HEK293 (cell line): ENCODE data around the gene AKIRIN2.

Experiments used
- CTCF ChIA-PET: fragments of 350-600 bp; formaldehyde crosslinking; extraction: SDS; loops from one replicate; lab custom pipeline; 2021; ENCODE audit warnings: antibody characterized with exemption; lab: Yijun Ruan, JAX
- POLR2A ChIA-PET: fragments of 300-600 bp; formaldehyde crosslinking; extraction: SDS; loops from one replicate; lab custom pipeline; 2020; ENCODE audit warnings: antibody characterized with exemption, inconsistent platforms; lab: Yijun Ruan, JAX
- H3K27ac ChIP-seq: fragments of 200-500 bp; sonication (Bioruptor generic); 2 replicates; pipeline ENCODE4 v1.5.1; 2014; ENCODE audit warnings: low read depth, low read length, control low read depth, inconsistent platforms; ENCODE audit errors: extremely low read depth
- H3K36me3 ChIP-seq, 2 experiments: fragments of 200-500 bp in 1 of 2; sonication (Bioruptor generic) in 1 of 2; 1 replicate in 1 of 2; 2 replicates in 1 of 2; pipeline ENCODE4 v1.5.1; 2014 to 2017; ENCODE audit warnings: inconsistent platforms in 2 of 2, low read length in 2 of 2; ENCODE audit not compliant: control insufficient read depth in 2 of 2, insufficient read depth in 1 of 2
- H3K4me1 ChIP-seq: fragments of 200-500 bp; sonication (Bioruptor generic); 2 replicates; pipeline ENCODE4 v1.5.1; 2014; ENCODE audit warnings: mild to moderate bottlenecking, low read length, inconsistent platforms; ENCODE audit not compliant: control insufficient read depth, insufficient read depth
- H3K4me3 ChIP-seq: 2 replicates; pipeline ENCODE4 v1.5.1; 2011; ENCODE audit warnings: low read depth, mild to moderate bottlenecking, control low read depth, low read length, moderate library complexity
- H3K9me3 ChIP-seq: fragments of 200-500 bp; sonication (Bioruptor generic); 2 replicates; pipeline ENCODE4 v1.5.1; 2014; ENCODE audit warnings: low read depth, low read length, inconsistent platforms; ENCODE audit not compliant: control insufficient read depth, insufficient read depth
- EGR2 ChIP-seq: fragments of 450-650 bp; formaldehyde crosslinking; IDR thresholded peaks from 2 replicates; pipeline ENCODE4 v1.5.1; 2016; ENCODE audit warnings: low read depth, missing biosample characterization, missing genetic modification characterization
- ELK4 ChIP-seq: IDR thresholded peaks from 2 replicates; pipeline ENCODE4 v1.6.1; 2011; ENCODE audit warnings: mild to moderate bottlenecking, low read depth, low read length, borderline replicate concordance
- GLIS1 ChIP-seq: fragments of 450-650 bp; formaldehyde crosslinking; IDR thresholded peaks from 2 replicates; pipeline ENCODE4 v1.5.1; 2016; ENCODE audit warnings: missing biosample characterization, missing genetic modification characterization
- KLF7 ChIP-seq: fragments of 450-650 bp; formaldehyde crosslinking; IDR thresholded peaks from 2 replicates; pipeline ENCODE4 v1.5.1; 2016; ENCODE audit warnings: missing biosample characterization, missing genetic modification characterization, borderline replicate concordance
- PRDM10 ChIP-seq: fragments of 450-650 bp; formaldehyde crosslinking; IDR thresholded peaks from 2 replicates; pipeline ENCODE4 v1.5.1; 2016; ENCODE audit warnings: missing biosample characterization, missing genetic modification characterization
- PRDM6 ChIP-seq: fragments of 450-650 bp; formaldehyde crosslinking; IDR thresholded peaks from 2 replicates; pipeline ENCODE4 v1.5.1; 2017; ENCODE audit warnings: missing biosample characterization, missing genetic modification characterization
- ZBTB7A ChIP-seq: fragments of 450-650 bp; formaldehyde crosslinking; IDR thresholded peaks from 2 replicates; pipeline ENCODE4 v1.5.1; 2016; ENCODE audit warnings: low read depth, missing biosample characterization, missing genetic modification characterization
- ZNF121 ChIP-seq: fragments of 450-650 bp; formaldehyde crosslinking; IDR thresholded peaks from 2 replicates; pipeline ENCODE4 v1.5.1; 2016; ENCODE audit warnings: missing biosample characterization, missing genetic modification characterization
- ZNF19 ChIP-seq: fragments of 450-650 bp; formaldehyde crosslinking; IDR thresholded peaks from 2 replicates; pipeline ENCODE4; 2016; ENCODE audit warnings: missing biosample characterization, missing genetic modification characterization, low read depth
- ZNF211 ChIP-seq: fragments of 450-650 bp; formaldehyde crosslinking; IDR thresholded peaks from 2 replicates; pipeline ENCODE4 v1.5.1; 2016; ENCODE audit warnings: low read depth, missing biosample characterization, missing genetic modification characterization
- ZNF274 ChIP-seq, 2 experiments: fragments of 200-500 bp in 1 of 2; fragments of 450-650 bp in 1 of 2; sonication (Bioruptor generic) in 1 of 2; formaldehyde crosslinking in 1 of 2; IDR thresholded peaks; 2 replicates each; pipeline versions ENCODE4 v1.5.1 to v1.6.1; 2014 to 2016; ENCODE audit warnings: borderline replicate concordance in 1 of 2, inconsistent platforms in 1 of 2, low read length in 1 of 2, missing biosample characterization in 1 of 2, missing genetic modification characterization in 1 of 2
- ZNF426 ChIP-seq: fragments of 450-650 bp; formaldehyde crosslinking; IDR thresholded peaks from 2 replicates; pipeline ENCODE4 v1.5.1; 2017; ENCODE audit warnings: missing biosample characterization, missing genetic modification characterization, mild to moderate bottlenecking, inconsistent platforms, moderate library complexity
- ZNF555 ChIP-seq: fragments of 450-650 bp; formaldehyde crosslinking; conservative IDR thresholded peaks from 2 replicates; pipeline ENCODE4 v1.5.1; 2017; ENCODE audit warnings: missing biosample characterization, mild to moderate bottlenecking, missing genetic modification characterization, inconsistent platforms
- ZNF571 ChIP-seq: fragments of 450-650 bp; formaldehyde crosslinking; IDR thresholded peaks from 2 replicates; pipeline ENCODE4 v1.5.0; 2017; ENCODE audit warnings: missing biosample characterization, missing genetic modification characterization
- ZNF600 ChIP-seq: fragments of 450-650 bp; formaldehyde crosslinking; IDR thresholded peaks from 2 replicates; pipeline ENCODE4 v1.5.1; 2016; ENCODE audit warnings: missing biosample characterization, missing genetic modification characterization
- ZNF626 ChIP-seq: fragments of 450-650 bp; sonication (Bioruptor Pico); formaldehyde crosslinking; IDR thresholded peaks from 2 replicates; pipeline ENCODE4 v1.5.1; 2018; ENCODE audit warnings: missing biosample characterization, missing genetic modification characterization, inconsistent platforms
- ZNF660 ChIP-seq: fragments of 450-650 bp; IDR thresholded peaks from 2 replicates; pipeline ENCODE4 v1.5.1; 2018; ENCODE audit warnings: missing biosample characterization, mild to moderate bottlenecking, missing genetic modification characterization
- ZNF792 ChIP-seq: fragments of 450-650 bp; formaldehyde crosslinking; IDR thresholded peaks from 2 replicates; pipeline ENCODE4 v1.5.1; 2016; ENCODE audit warnings: missing biosample characterization, missing genetic modification characterization
- TF ChIP-seq, protein P1 (sequence below): fragments of 450-650 bp; formaldehyde crosslinking; IDR thresholded peaks from 2 replicates; pipeline ENCODE4 v1.5.1; 2016; ENCODE audit warnings: missing biosample characterization, missing genetic modification characterization

The AKIRIN2 gene

DNA sequence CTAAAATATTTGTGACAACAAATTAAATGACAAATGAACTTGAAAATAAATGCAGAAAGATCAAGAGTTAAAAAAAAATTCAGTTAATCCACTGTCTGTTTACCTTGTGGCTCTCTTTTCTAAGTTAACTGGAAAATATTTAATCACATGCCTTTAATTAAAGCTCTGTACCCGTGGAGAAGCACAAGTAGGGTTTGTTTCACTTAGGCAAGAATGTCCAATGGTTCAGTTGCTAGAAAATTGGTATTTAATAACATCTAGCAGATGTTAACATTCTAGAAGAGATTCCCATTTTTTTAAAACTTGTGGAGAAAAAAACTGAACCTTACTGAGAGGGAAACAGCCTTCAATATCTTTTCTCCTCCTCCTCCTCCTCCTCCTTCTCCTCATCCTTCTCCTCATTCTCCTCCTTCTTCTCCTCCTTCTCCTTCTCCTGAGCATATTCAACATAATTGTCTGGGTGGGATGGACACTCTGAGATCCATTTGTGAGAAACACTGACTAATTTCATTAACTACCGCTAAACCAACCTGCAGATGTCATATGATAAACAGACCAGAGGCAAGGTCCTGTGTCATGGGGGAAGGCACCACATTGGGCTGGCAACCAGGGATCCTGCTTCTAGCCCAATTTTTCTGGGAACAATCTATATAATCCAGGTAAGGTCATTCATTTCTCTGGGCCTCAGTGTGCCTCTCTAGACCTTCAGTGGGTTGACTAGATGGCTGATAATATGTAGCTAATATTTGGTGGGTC, 44.1 kb upstream of the AKIRIN2 start:
- Histone ChIP-seq H3K4me1 (no peaks in the 10 kb centered on the region), H3K4me3 (no peak overlapping the region), H3K36me3 (no peaks in the 10 kb centered on the region; a peak in 1 of 3 replicates), H3K27ac (no peak overlapping the region), H3K9me3 (no peaks in the 10 kb centered on the region)
- ChIA-PET CTCF (interaction anchor here (0.6 to 1.2 kb wide), 3 partner anchors 15 to 353 kb away, joined by 3 read pairs; no protein-coding TSS in a partner anchor), POLR2A (no interaction called here)
- TF ChIP-seq PRDM6 (tag by site-specific recombination) (0 out of 2 replicates have a peak, but pooled peaks have one; percentile 14), EGR2 (tag by site-specific recombination) (peak; percentile 19; the same call in 1 of the 2 replicates), ZNF626 (tag by site-specific recombination) (no peak), ZNF571 (tag by site-specific recombination) (no peak), ZNF19 (tag by site-specific recombination) (no peak)
- TF ChIP-seq, protein P1, sequence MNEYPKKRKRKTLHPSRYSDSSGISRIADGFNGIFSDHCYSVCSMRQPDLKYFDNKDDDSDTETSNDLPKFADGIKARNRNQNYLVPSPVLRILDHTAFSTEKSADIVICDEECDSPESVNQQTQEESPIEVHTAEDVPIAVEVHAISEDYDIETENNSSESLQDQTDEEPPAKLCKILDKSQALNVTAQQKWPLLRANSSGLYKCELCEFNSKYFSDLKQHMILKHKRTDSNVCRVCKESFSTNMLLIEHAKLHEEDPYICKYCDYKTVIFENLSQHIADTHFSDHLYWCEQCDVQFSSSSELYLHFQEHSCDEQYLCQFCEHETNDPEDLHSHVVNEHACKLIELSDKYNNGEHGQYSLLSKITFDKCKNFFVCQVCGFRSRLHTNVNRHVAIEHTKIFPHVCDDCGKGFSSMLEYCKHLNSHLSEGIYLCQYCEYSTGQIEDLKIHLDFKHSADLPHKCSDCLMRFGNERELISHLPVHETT (tag by site-specific recombination) = no peak
- TF ChIP-seq, all 188 proteins: peak for 2

GRCh38 chr6:87743454-87743853, 41.4 kb upstream of the AKIRIN2 start:
- TF ChIP-seq ZNF211 (tag by site-specific recombination) (no peak), ZNF555 (tag by site-specific recombination) (no peak), ZNF600 (tag by site-specific recombination) (no peak), ZNF274 (IDR thresholded peaks at IDR 0.05; ENCODE audit: low read length) (no peak), ZNF274 (tag by site-specific recombination; IDR thresholded peaks at IDR 0.05; ENCODE audit: borderline replicate concordance) (no peak), ZNF792 (no peak), KLF7 (tag by site-specific recombination) (no peak), ZBTB7A (tag by site-specific recombination) (no peak), ZNF121 (tag by site-specific recombination) (no peak), ZNF660 (tag by site-specific recombination) (no peak), GLIS1 (tag by site-specific recombination) (no peak)
- ChIA-PET POLR2A (no interaction called here), CTCF (interaction anchor here (0.6 kb wide), 1 partner anchor 23 kb away, joined by 4 read pairs; no protein-coding TSS in a partner anchor)
- H3K27ac ChIP-seq = no peak overlapping the region
- no peaks in the 10 kb centered on the region for H3K4me1 ChIP-seq
- H3K9me3 ChIP-seq = no peaks in the 10 kb centered on the region
- H3K36me3 ChIP-seq = no peaks in the 10 kb centered on the region; a peak in 1 of 3 replicates
- no peak overlapping the region for H3K4me3 ChIP-seq

- ChIA-PET POLR2A (no interaction called here), CTCF (interaction anchor here (0.9 kb wide), 1 partner anchor 663 kb away, joined by 3 read pairs; no protein-coding TSS in a partner anchor)
These were observed 40.1 kb upstream of the AKIRIN2 start for GRCh38 chr6:87742106-87742505.

More at GRCh38 chr6:87742106-87742505, 40.1 kb upstream of the AKIRIN2 start:
- TF ChIP-seq PRDM10 (tag by site-specific recombination) = no peak
- no peak for TF ChIP-seq ZNF626 (tag by site-specific recombination)
- no peak for TF ChIP-seq ZNF426 (tag by site-specific recombination)
- TF ChIP-seq ELK4 = no peak
- TF ChIP-seq, all 188 proteins: peak for 0
- H3K27ac ChIP-seq = no peak overlapping the region
- H3K4me3 ChIP-seq = no peak overlapping the region
- no peaks in the 10 kb centered on the region for H3K9me3 ChIP-seq
- no peaks in the 10 kb centered on the region for H3K36me3 ChIP-seq
- H3K4me1 ChIP-seq = no peaks in the 10 kb centered on the region
